Loucy (cell line): ENCODE data around the gene BRD4.

Experiments
- EZH2phosphoT487 ChIP-seq: fragments of 200-600 bp; IDR thresholded peaks from 2 replicates; pipeline ENCODE4 v1.6.1; 2018; ENCODE audit warnings: antibody characterized with exemption, mild to moderate bottlenecking, moderate library complexity, borderline replicate concordance
- TF ChIP-seq, protein P1 (sequence below): fragments of 200-600 bp; sonication (generic); conservative IDR thresholded peaks from 2 replicates; pipeline ENCODE4 v1.5.1; 2014; ENCODE audit warnings: mild to moderate bottlenecking, antibody characterized with exemption, low read length

- TF ChIP-seq, protein P1, sequence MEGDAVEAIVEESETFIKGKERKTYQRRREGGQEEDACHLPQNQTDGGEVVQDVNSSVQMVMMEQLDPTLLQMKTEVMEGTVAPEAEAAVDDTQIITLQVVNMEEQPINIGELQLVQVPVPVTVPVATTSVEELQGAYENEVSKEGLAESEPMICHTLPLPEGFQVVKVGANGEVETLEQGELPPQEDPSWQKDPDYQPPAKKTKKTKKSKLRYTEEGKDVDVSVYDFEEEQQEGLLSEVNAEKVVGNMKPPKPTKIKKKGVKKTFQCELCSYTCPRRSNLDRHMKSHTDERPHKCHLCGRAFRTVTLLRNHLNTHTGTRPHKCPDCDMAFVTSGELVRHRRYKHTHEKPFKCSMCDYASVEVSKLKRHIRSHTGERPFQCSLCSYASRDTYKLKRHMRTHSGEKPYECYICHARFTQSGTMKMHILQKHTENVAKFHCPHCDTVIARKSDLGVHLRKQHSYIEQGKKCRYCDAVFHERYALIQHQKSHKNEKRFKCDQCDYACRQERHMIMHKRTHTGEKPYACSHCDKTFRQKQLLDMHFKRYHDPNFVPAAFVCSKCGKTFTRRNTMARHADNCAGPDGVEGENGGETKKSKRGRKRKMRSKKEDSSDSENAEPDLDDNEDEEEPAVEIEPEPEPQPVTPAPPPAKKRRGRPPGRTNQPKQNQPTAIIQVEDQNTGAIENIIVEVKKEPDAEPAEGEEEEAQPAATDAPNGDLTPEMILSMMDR = no peak
- TF ChIP-seq EZH2phosphoT487 = no peak
Observed at GRCh38 chr19:15266683-15267082, 65.7 kb downstream of the BRD4 start.
